GM19043 (cell line): ENCODE measurements around the gene RAB37.

Source experiments
- ATAC-seq: cut with Tn5 transposase; IDR thresholded peaks from one replicate; pipeline ENCODE4 v1.9.1; 2021; ENCODE audit warnings: low read depth; ENCODE audit not compliant: unreplicated experiment

RAB37 gene

DNA sequence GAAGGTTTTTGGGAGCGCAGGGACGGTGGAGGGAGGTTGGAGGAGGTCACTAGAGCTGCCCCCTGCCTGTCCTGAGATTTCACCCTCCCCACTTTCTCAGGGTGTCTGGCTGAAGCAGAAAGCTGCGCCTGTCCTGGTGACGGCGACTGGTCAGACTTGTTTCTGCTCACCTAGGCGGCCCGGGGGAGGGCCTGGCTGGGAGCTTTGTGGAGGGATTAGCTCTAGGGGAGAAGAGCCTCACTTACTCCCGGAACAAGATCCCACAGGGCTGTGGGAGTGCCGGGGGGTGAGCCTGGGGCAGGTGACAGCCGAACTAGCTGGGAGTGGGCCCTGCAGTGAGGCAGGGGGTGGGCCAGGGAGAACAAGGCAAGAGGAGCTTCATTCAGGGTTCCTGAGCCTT, 22.9 kb downstream of the RAB37 start:
- ATAC-seq = no peak

DNA sequence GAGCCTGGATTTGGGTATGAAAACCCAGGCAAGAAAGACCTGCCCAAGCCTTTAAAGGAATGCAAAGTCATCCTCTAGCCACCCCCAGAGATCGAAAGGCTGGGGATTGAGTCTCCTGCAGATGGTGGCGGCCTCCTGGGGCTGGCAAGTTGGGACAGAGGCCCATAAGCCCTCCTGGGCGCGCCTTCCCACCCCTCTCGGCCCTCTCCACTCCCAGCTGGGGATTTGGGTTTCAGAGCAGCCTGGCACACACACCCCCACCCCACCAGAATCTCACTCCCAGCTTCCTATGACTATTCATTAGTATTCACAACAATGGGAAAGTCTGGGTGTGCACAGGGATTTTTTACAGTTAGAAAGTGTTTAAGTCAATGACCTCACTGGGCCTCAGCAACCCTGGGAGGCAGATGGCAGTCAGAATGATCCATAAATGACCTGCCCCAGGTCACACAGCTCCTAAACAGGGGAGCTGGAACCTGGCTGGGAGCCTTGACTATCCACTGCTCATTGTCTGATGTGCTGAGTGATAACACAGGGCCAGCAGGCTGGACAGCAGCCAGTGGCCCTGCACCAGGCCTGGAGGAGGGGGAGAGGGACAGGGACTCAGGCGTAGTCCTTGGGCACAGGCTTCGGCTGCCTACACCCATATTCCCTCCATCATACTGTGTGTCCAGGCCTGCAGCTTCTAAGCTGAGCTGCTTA, 23.5 kb downstream of the RAB37 start:
- no peak for ATAC-seq

DNA sequence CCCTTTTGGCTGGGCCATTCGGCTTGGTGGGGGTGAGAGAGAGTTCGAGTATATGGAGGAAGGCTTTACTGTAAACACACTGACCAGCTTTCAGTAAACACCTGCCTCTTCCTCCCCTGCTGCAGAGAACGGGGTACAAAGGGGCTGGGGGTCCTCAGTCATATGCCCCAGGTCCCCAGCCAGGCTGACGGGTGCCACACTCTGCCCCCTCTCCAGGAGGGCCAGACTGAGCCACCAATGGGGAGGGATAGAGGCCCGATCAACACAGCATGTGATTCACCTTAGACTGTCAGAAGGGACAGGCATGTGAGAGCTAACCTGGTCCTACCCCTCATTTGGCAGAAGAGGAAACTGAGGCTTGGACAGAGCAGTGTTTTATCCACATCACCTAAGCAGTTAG, 24.4 kb downstream of the RAB37 start:
- ATAC-seq = no peak

DNA sequence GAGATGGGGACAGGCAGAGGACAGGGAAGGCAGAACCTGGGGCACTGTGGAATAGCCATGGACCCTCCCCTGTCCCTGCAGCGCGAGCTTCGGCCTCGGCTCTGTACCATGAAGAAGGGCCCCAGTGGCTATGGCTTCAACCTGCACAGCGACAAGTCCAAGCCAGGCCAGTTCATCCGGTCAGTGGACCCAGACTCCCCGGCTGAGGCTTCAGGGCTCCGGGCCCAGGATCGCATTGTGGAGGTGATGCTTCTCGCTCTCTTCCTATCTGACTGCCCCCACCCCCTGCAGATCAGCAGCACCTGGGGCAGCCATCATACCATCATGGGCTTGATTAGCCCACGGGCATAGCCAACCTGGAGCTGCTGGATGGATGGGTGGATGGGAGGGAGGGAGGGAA, 24.9 kb downstream of the RAB37 start:
- ATAC-seq = no peak

DNA sequence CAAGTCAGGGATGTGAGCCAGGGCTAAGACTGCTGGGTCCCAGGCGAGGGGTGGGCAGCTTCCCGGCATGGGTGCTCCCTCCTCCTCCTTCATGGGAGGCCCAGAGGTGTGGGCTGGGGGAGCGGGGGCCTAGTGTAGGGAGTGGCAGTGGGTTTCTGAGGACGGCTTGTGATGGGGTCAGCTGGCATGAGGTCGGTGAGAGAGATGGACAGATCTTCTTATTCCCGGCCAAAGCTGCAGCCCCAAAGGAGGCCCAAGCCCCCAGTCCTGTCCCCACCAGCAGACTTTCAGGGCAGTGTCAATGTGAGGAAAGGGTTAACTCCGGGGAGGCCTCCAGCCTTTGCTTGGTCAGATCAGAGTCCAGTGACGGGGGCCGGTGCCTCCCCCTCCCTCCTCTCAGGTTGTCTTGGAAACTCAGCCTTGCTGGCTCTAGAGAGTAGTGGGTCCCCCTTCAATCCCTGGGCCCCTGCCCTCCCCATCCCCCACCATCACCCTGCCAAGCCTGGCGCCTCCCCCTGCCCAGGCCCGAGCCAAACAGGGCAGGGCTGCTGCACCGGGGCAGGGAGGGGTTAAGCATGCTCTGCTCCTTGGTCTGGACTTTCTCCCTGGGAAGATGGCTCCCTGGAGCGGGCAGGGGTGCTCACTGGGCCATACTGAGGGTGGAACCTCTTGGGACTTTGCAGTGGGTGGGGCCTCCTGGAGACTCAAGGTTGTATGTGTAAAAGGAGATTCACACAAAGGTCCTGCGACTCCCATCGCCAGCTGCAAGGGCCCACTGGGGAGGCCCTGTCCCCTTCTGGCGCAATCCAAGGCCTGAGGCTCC, 26.7 kb downstream of the RAB37 start:
- no peak for ATAC-seq

DNA sequence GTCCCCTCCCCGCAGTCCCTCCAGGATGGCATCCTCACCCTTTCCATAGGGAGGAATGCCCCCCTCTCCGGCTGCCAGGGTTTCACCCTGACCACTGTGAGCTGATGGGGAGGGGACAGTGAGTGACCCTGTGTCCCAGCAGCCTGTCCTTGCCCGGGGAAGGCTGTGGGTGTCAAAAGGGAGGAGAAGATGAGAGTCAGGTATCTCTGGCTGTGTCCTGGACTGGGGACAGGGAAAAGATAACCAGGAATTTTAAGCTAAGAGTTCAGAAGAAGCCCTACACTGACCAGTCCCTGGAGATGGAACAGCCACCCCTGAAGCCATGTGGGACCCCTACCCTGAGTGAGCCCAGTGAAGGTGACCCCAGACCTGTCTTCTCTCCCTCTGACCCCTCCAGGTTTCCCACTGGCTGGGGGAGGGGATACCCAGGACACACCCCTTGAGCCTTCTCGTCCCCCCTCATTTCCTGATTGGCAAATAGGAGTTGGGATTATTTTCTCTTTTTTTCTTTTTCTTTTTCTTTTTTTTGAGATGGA, 27.8 kb downstream of the RAB37 start:
- no peak for ATAC-seq

DNA sequence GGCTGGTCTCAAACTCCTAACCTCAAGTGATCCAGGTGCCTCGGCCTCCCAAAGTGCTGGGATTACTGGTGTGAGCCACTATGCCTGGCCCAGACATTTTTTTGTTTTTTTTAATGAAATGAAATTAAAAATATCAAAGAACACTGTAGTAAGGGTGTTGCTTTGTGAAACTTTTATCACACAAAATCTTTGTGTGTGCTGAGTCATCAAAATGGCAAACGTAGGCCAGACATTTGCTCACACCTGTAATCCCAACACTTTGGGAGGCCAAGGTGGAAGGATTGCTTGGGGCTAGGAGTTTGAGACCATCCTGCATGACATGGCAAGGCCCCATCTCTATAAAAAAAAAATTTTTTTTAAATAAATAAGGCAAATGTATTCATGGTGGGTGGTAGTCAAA, 29.4 kb downstream of the RAB37 start:
- no peak for ATAC-seq

DNA sequence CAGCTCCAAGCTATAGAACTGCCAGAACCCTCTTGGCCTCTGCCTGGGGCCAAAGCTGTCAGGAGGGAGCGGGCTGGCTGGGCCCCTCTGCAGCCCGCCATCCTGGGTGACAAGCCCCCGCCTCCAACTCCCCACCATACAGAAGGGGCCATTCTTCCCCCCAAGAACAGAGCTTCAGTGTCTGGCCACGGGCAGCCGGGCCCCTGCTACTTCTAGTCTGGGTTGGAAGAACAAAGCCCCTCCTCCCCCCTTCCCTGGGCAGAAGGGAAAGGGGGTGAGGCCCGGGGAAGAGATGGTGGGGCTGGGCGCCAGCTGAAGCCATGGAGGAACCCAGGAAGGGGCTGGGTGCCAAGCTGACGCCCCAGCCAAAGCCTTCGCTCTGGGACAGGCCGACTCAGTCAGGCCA, 30.1 kb downstream of the RAB37 start:
- no peak for ATAC-seq

DNA sequence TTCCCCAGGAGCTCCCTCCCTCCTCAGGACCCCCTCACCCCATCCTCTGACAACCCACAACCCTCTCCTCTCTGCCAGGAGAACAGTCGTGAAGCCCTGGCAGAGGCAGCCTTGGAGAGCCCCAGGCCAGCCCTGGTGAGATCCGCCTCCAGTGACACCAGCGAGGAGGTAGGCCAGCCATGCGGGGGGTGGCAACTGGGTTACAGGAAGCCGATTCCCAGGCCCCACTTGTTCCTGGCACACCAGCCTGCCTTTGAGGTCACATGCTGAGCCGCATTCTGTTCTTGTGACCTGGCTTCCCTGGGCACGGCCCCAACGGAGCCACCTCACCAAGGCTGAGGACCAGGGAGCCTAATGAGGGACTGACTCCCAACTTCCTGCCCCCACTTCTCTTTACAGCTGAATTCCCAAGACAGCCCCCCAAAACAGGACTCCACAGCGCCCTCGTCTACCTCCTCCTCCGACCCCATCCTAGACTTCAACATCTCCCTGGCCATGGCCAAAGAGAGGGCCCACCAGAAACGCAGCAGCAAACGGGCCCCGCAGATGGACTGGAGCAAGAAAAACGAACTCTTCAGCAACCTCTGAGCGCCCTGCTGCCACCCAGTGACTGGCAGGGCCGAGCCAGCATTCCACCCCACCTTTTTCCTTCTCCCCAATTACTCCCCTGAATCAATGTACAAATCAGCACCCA, 31.2 kb downstream of the RAB37 start:
- no peak for ATAC-seq

DNA sequence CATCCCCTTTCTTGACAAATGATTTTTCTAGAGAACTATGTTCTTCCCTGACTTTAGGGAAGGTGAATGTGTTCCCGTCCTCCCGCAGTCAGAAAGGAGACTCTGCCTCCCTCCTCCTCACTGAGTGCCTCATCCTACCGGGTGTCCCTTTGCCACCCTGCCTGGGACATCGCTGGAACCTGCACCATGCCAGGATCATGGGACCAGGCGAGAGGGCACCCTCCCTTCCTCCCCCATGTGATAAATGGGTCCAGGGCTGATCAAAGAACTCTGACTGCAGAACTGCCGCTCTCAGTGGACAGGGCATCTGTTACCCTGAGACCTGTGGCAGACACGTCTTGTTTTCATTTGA, 31.7 kb downstream of the RAB37 start:
- no peak for ATAC-seq

DNA sequence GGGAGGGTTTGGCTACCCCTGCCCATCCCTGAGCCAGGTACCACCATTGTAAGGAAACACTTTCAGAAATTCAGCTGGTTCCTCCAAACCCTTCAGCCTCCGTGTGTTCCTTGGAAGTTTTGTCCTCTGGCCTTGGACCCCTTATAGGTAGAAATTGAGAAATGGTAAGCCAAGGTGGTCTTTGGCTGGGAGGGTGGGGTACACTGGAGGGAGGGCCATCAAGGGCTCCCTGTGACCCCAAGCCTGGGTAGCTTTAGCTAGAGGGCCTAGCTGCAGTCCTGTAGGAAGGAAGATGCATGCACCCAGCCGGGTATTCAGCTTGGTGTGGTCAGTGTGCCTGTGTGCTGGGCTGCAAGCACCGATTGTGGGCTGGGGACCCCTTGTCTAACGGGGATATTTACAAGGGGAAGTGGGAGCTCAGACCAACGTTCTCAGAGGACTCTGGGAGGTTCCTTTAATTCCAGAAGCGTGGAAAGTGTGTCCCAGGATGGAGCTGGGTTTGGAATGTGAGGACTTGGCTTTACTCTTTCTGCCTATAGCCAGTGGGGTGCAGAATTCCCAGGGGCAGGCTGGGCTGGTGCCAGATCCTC, 32.3 kb downstream of the RAB37 start:
- ATAC-seq = no peak

DNA sequence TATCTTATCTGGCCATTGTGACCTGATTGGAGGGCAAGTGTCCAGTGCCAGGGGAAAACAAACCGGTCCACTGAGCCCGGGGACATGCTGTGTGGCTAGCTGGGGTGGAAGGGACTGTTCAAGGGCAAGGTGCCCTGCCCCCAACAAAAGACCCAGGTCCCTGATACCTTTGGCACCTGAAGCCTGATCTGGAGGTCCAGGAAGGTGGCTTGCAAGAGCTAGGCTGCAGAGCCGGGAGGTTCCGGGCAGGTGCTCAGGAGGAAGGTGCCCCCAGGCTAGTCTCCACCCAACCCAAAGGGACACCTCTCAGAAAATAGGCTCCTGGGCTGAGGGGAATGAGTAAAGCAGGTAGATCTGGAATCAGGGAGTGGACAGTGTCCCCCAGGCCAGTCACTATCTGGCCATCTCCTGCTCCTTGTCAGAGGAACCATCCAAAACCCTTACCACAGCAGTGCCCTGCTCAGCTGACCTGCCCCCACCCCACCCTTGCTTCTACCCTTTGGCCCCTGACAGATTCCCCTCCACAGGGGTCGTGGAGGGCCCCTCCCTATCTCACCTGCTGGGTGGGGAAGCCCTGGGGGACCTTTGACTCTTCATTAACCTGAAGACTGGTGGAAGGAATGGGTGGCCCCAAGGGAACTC, 32.9 kb downstream of the RAB37 start:
- ATAC-seq = no peak

DNA sequence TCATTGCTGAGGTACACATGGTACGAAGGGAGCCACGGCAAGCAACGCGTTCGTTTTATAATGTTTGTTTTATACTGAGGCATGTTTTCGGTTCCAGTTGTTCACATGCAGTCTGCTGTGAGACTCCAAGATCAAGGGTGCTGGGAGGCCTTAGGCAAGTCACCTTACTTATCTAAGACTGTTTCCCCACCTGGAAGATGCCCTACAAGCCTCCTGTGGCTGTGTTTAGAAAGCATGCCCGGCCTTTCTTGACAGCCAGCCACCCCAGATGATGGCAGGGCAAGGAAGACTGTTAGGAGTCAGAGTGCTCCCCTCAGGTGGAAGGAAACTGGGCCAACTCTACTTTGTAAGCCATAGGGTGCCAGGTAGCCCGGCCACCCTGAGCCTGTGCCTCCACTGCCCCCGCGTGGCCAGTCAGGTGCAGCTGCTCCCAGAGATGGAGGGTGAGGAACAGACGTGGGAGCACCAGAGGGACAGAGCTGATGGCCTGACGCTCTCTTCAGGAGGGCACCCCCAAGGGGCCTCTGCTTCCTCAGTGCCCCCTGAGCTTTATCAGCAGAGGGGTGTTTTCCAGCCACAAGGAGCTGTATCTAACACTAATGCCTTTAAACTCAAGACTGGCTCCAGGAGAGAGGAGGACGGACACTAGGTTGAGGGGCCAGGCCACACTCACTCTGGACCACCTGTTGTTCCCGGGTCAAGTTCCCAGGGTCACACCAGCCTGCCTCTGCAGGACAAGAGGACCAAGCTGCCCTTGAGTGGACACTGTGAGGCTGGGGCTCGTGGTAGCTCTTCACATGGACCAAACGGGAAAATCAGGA, 33.7 kb downstream of the RAB37 start:
- ATAC-seq = no peak

DNA sequence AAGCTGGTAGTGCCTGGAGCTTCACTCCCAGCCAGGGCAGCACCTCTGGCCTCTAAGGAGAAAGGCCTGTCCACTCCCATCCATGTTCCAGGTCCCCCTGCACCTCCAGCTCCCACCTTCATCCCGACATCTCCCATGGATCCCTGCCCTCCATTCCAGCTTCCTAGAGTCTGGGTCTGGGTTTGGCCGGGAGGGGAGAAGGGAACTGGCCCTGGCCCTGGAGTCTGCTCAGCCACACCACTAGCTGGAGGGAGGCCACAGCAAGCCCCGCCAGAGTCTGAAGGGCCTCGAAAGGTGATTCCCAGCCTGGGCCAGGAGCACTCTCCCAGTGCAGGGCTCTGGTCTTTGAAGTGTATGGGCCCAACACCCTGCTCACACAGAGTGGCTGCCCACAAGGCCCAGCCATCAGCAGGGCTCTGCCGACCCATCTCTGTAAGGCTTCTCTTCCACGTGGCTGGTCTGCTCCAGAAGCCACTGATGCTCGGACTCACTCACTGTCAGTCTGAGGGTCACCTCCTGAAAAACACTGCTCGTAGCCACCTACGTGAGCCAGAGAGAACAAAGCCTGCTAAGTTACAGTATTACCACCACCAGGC, 34.4 kb downstream of the RAB37 start:
- no peak for ATAC-seq

DNA sequence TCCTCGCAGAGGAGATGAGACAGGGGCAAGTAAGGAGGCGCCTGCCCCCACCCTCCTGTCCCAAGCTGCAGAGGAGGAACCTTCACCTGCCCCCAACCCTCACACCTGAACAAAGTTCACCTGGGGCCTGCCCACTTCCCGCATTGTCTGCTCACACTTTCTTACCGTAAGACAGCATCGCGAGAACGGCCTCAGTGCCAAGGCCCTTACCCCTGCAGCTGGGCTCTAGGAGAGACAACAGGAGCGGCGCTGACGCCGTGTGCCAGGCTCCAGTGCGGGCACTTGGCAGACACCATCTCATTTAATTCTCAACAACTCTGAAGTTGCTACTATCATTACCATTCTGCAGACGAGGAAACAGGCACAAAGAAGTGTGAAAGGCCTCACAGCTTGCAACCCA, 35.0 kb downstream of the RAB37 start:
- ATAC-seq = no peak

DNA sequence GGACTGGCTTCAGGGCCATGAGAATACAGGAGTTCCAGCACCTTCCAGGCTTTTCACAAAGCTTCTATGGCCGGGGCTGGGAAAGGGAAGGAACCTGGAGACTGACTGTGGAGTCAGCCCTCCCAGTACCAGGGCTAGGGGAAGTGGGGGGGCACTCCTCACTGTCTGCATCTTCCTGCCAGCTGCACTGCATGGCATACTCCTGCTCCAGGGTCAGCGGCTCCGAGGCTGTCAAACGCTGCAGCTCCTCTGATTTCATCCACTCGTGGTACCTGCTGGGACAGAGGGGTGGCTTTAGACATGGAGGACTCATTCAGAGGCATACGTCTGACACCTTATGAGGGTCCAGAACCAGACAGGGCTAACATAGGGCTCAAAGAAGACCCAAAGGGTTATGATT, 36.4 kb downstream of the RAB37 start:
- no peak for ATAC-seq

DNA sequence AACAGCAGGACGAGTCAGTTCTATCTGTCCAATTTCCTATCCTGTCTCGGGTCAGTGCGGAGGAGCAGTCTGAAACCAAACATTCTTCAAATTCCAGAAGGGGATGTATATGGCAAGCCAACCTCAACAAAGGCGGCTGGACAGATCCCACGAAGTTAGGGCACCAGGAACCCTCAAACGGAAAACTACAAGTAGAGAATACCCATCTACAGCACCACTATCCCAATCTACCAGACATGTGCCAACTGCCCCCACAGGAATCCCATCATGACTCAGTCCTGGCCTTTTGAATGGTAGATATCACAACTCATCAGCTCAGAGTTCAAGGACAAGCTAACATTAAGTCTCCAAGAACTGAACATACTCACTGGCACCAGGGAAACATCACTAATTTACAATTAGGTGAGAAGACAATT, 36.8 kb downstream of the RAB37 start:
- no peak for ATAC-seq

DNA sequence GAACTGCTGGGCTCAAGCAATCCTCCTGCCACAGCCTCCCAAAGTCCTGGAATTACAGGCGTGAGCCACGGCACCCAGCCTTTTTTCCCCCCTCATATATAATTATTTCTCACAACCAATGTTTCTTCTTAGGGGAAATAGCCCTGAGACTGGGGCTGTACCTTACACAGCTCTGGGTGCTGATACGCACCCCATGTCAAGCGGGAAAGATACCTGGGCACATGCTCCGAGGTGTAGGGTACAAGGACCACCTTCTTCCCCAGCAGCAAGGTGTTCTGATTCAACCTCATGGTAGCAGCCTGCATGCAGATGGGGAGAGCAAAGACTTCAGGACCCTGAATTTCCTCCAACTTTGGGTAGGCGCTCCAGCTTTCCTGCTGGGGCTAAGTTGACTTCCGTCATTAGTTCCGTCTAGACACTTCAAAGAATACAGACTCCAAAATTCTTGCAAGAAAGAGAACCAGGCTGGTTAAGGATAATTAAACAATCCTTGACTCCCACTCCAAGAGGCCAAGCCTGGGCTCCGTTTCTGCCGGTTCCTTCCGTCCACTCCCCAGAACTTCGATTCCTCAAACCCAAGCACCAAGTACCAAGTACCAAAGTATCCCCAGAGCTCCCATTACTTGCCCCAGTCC, 38.5 kb downstream of the RAB37 start:
- no peak for ATAC-seq
